Testis (tissue), 3 donors: ENCODE measurements around the gene BSN. TPM values are rescaled to one million over a fixed set of nuclear protein-coding genes. Genes with fewer than 3 reads are reported as not detected.

Source experiments
- DNase-seq: peaks from one replicate; pipeline ENCODE4 v3.0.0-alpha.2; 2019
- H3K27ac ChIP-seq, 2 donors: fragments of 200-600 bp; sonication (generic); one replicate each; pipeline ENCODE4 v1.5.1; 2019
- H3K27me3 ChIP-seq: fragments of 200-600 bp; sonication (generic); one replicate; pipeline ENCODE4 v1.5.1; 2019
- H3K36me3 ChIP-seq: fragments of 200-600 bp; sonication (generic); one replicate; pipeline ENCODE4 v1.5.1; 2017; ENCODE audit warnings: low read depth; ENCODE audit errors: missing control alignments
- H3K4me1 ChIP-seq: fragments of 200-600 bp; sonication (generic); one replicate; pipeline ENCODE4 v1.5.1; 2019
- H3K4me3 ChIP-seq, 2 donors: fragments of 200-600 bp; sonication (generic); one replicate each; pipeline ENCODE4 v1.5.1; 2017 to 2019
- H3K9me3 ChIP-seq: fragments of 200-600 bp; sonication (generic); one replicate; pipeline ENCODE4 v1.5.1; 2017
- POLR2A ChIP-seq: fragments of 450-650 bp; IDR thresholded peaks from one replicate; pipeline ENCODE4 v1.6.1; 2017; ENCODE audit warnings: antibody characterized with exemption, mild to moderate bottlenecking, moderate library complexity
- WGBS, 2 donors: methylation state at CpG; one replicate each; pipeline ENCODE4 v1.1.5; 2018; 5-methylcytosine and 5-hydroxymethylcytosine counted together
- intact Hi-C: fragments of 100-400 bp; cut with DNase I; formaldehyde crosslinking; loops from one replicate; pipeline ENCODE4 v1.15.1; 2023; ENCODE audit warnings: low total_unique reads
- polyA plus RNA-seq: library from polyadenylated mRNA; stranded (reverse); fragments of 350-450 nt; fragmentation: Illumina TruSeq; extraction: RNeasy Lipid Tissue Mini Kit (QIAGEN cat#74804); gene quantifications from one replicate; pipeline ENCODE4 v1.2.3, GENCODE V29; 2014; ENCODE audit warnings: low read depth, low replicate concordance; ENCODE audit not compliant: insufficient read depth
- total RNA-seq, 2 donors: library from RNA; depleted of rRNA; stranded (reverse); fragments of >200 nt; gene quantifications; one replicate each; pipeline ENCODE4 v1.2.3, GENCODE V29; 2016
- TF ChIP-seq, protein P1 (sequence below), 3 experiments: fragments of 450-650 bp in 2 of 3; fragments of 200-600 bp in 1 of 3; sonication (generic) in 1 of 3; IDR thresholded peaks; one replicate each; pipeline ENCODE4 v1.5.1; 2016 to 2019; ENCODE audit warnings: antibody characterized with exemption in 3 of 3, mild to moderate bottlenecking in 2 of 3, moderate library complexity in 1 of 3

The BSN gene
- total and polyA plus RNA-seq, 3 donors from 2014 or later: 9.9 to 25.3 (median 18.9) TPM

DNA sequence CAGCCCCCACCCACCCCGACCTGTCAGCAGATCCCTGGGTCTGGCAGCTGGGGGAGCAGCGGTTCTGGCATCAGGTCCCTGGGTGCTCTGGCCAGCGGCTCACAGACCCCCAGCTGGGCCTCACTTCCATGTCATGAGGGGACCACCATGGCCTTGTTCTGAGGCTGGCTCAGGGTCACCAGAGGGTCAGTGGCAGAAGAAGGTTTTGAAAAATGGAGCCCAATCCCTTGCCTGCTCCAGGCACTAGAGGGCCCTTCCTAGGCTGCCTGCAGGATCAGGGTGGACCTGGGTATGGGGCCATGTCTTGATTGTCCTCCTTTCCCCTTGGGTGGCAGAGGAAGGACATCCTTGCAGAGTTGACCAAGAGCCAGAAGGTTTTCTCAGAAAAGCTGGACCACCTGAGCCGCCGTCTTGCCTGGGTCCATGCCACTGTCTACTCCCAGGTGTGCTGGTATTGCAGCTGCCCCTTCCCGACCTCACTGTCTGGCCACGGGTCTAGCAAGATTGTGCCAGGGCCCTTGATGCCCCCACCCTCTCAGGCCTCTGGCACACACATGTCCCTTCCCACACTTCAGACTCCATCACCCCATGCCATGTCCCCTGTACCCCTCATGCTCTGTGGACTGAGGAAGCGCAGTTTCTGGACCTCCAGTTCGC, 152.3 kb downstream of the BSN start:
- no peak for TF ChIP-seq POLR2A
- TF ChIP-seq, protein P1, sequence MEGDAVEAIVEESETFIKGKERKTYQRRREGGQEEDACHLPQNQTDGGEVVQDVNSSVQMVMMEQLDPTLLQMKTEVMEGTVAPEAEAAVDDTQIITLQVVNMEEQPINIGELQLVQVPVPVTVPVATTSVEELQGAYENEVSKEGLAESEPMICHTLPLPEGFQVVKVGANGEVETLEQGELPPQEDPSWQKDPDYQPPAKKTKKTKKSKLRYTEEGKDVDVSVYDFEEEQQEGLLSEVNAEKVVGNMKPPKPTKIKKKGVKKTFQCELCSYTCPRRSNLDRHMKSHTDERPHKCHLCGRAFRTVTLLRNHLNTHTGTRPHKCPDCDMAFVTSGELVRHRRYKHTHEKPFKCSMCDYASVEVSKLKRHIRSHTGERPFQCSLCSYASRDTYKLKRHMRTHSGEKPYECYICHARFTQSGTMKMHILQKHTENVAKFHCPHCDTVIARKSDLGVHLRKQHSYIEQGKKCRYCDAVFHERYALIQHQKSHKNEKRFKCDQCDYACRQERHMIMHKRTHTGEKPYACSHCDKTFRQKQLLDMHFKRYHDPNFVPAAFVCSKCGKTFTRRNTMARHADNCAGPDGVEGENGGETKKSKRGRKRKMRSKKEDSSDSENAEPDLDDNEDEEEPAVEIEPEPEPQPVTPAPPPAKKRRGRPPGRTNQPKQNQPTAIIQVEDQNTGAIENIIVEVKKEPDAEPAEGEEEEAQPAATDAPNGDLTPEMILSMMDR (IDR thresholded peaks at IDR 0.05): no peak
- no peak overlapping the region for H3K27ac ChIP-seq
- DNase-seq: no peak
- intact Hi-C loops: no loop called here
- no peaks in the 10 kb centered on the region for H3K27me3 ChIP-seq
- H3K36me3 ChIP-seq: no peaks in the 10 kb centered on the region
- 79 to 91% methylated on average over 6 to 8 of the region's 9 CpGs for WGBS, 2 donors
- no peaks in the 10 kb centered on the region for H3K4me1 ChIP-seq
- H3K9me3 ChIP-seq: no peaks in the 10 kb centered on the region
- no peak overlapping the region for H3K4me3 ChIP-seq

DNA sequence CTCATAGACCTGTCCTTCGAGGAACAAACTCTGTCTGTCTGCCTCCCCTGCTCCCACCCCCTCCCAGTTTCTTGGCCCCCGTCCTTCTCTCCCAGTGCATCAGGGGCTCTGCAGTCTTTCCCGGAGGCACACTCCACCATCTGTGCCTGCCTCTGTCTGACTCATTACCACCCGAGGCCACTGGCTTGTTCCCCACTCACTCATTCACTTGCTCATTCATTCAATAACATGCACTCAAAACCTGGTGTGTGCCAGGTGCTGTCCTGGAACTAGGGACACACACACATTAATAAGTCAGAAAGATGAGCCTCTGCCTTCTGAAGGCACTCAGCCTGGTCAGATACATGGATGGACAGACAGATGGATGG, 152.8 kb downstream of the BSN start:
- Histone ChIP-seq H3K9me3 (no peaks in the 10 kb centered on the region), H3K36me3 (no peaks in the 10 kb centered on the region), H3K4me3 (no peak overlapping the region), H3K27ac (no peak overlapping the region), H3K4me1 (no peaks in the 10 kb centered on the region), H3K27me3 (no peaks in the 10 kb centered on the region)
- WGBS, 2 donors: 78 to 80% methylated on average over 4 of the region's 4 CpGs
- intact Hi-C loops: no loop called here
- no peak for DNase-seq
- TF ChIP-seq, protein P1 (IDR thresholded peaks at IDR 0.05): no peak
- TF ChIP-seq POLR2A: no peak

DNA sequence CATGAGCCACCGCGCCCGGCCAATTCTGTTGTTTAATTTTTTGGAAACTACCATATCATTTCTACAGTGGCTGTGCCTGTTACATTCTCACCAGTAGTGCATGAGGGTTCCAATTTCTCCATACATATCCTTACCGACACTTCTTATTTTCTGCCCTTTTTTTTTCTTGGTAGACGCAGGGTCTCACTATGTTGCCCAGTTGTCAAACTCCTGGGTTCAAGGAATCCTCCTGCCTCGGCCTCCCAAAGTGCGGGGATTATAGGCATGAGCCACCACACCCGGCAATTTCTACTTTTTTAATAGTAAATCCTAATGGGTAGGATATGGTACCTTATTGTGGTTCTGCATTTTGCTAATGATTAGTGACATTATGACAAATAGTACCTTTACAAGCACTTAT, 155.6 kb downstream of the BSN start:
- H3K4me1 ChIP-seq: no peaks in the 10 kb centered on the region
- H3K9me3 ChIP-seq: no peaks in the 10 kb centered on the region
- no peaks in the 10 kb centered on the region for H3K36me3 ChIP-seq
- no peak overlapping the region for H3K4me3 ChIP-seq
- DNase-seq: no peak
- 93 to 98% methylated on average over 8 of the region's 8 CpGs for WGBS, 2 donors
- intact Hi-C loops: no loop called here
- no peaks in the 10 kb centered on the region for H3K27me3 ChIP-seq
- no peak overlapping the region for H3K27ac ChIP-seq
- no peak for TF ChIP-seq POLR2A
- TF ChIP-seq, protein P1 (IDR thresholded peaks at IDR 0.05): no peak

DNA sequence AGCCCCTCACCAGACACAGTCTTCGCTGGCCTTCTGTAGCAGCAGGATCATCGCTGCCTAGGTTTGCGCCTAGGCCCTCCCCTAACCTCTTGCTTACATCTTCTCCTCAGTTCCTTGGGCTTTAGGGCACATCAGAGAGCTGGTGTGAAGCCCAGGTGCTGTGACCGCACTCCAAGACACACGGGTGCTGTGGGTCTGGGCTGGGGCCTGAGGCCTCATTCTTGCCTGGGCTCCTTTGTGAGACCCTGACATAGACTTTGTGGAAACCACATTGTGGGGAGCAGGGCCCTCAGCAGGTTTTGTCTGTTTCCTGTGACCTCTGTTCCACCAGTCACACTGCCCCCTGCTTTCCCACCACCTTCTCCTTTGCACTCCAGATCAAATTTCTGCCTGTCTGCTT, 157.2 kb downstream of the BSN start:
- H3K4me1 ChIP-seq: no peaks in the 10 kb centered on the region
- no peak for TF ChIP-seq POLR2A
- TF ChIP-seq, protein P1 (IDR thresholded peaks at IDR 0.05): no peak
- H3K27me3 ChIP-seq: no peaks in the 10 kb centered on the region
- DNase-seq: no peak
- H3K27ac ChIP-seq: no peak overlapping the region
- no peaks in the 10 kb centered on the region for H3K9me3 ChIP-seq
- 95 to 100% methylated on average over 4 to 5 of the region's 5 CpGs for WGBS, 2 donors
- intact Hi-C loops: no loop called here
- H3K4me3 ChIP-seq: no peak overlapping the region
- H3K36me3 ChIP-seq: no peaks in the 10 kb centered on the region

DNA sequence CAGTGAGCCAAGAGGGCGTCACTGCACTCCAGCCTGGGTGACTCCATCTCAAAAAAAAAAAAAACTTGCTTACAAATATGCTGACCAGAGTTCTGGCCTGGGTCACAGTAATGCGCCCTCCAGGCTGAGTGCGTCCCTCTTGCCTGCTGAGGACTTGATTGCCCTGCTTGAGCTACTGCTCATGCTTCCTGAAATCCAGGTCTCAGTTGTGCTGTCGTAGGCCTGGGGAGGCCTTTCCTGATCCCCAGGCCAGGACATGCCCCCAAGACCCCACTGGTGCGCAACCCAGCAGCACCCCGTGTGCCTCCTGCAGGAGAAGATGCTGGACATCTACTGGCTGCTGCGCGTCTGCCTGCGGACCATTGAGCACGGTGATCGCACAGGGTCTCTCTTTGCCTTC, 157.9 kb downstream of the BSN start:
- intact Hi-C loops: no loop called here
- TF ChIP-seq POLR2A: no peak
- TF ChIP-seq, protein P1 (IDR thresholded peaks at IDR 0.05): no peak

More for the DNA sequence above, 157.9 kb downstream of the BSN start:
- Histone ChIP-seq H3K4me3 (no peak overlapping the region), H3K27me3 (no peaks in the 10 kb centered on the region), H3K27ac (no peak overlapping the region), H3K36me3 (no peaks in the 10 kb centered on the region), H3K4me1 (no peaks in the 10 kb centered on the region), H3K9me3 (no peaks in the 10 kb centered on the region)
- 88 to 95% methylated on average over 11 of the region's 11 CpGs for WGBS, 2 donors
- DNase-seq: no peak
